ENCODE data around the gene RANBP3. TPM values are rescaled to one million over a fixed set of nuclear protein-coding genes. Genes with fewer than 3 reads are reported as not detected.

The RANBP3 gene
- total RNA-seq, 1 donor from 2014 or later = 77.8 TPM

DNA sequence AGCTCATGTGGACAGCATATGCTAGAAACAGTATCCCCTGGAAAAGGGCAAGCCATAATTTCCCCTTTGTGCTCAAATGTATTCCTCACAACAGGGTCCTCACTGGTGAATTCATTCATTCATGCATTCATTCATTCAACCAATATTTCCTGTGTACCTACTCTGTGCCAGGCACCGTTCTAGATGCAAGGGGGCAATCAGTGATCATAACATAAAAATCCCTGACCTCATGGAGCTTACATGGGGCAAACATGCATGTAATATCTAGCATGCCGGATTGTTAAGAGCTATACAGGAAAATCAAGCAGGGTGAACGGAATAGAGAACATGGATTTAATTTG lies 2.6 kb downstream of the RANBP3 start:
- H3K9me3 Mint-ChIP-seq = no peaks in the 10 kb centered on the region
- Histone ChIP-seq H3F3A (ENCODE audit: low read depth) (peaks cover 7% of the 10 kb centered on the region), H3K4me1 (peaks cover 5% of the 10 kb centered on the region), H3K27ac (no peak overlapping the region), H2AFZ (replicated peaks) (no peak overlapping the region), H4K20me1 (ENCODE audit: low read depth) (peaks cover 69% of the 10 kb centered on the region), H3K27me3 (no peaks in the 10 kb centered on the region), H3K9me3 (ENCODE audit: low read depth) (no peaks in the 10 kb centered on the region), H3K4me2 (no peak overlapping the region), H3K36me3 (no peaks in the 10 kb centered on the region), H3K4me3 (no peak overlapping the region), H3K9ac (no peak overlapping the region), H3K79me2 (ENCODE audit: low read depth) (peaks cover 86% of the 10 kb centered on the region)
- H3K4me1 Mint-ChIP-seq = peaks cover 39% of the 10 kb centered on the region
- TF ChIP-seq CTCF (IDR thresholded peaks at IDR 0.05) (no peak), EZH2 (IDR thresholded peaks at IDR 0.05) (no peak), EZH2phosphoT487 (IDR thresholded peaks at IDR 0.05) (no peak)
- H3K36me3 Mint-ChIP-seq = peaks cover 13% of the 10 kb centered on the region
- DNase-seq (ENCODE audit: low spot score) = no peak
- H3K27me3 Mint-ChIP-seq (ENCODE audit: insufficient read depth, low read depth) = peaks cover 5% of the 10 kb centered on the region
- H3K27ac Mint-ChIP-seq = no peak overlapping the region
- peak overlapping the region; percentile 92 for H3K4me3 Mint-ChIP-seq

DNA sequence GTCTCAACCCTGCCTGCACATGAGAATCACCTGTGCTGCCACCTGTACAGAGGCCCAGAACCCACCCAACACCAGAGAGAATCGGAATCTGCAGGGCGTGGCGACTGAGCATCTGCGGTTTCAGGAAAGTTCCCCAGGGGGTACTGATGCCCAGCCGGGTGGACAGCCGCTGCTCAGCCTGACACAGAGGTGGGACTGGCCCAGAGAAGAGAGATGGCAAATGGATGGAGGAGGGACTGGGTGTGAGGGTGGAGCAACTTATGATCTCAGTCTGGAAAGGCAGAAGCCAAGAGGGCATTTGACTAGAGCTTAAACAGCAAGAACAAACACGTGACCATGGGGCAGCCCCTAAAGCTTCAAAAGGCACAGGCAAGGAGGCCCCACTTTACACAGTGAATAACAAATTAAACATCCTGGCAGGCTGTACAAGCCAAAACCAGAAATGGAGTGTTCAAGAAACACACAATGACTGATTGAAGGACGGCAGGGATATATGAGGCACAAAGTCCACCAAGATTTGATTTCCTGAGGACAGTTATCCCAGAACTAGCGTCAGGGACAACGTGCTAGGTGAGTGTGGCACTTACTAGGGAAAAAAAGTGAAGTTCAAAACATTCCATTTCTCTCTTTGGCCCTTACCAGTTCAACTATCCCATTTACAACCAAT lies 3.1 kb downstream of the RANBP3 start:
- Histone ChIP-seq H4K20me1 (ENCODE audit: low read depth) (peaks cover 74% of the 10 kb centered on the region), H3K4me2 (no peak overlapping the region)
- H3K4me3 Mint-ChIP-seq = peak overlapping the region; percentile 57

GRCh38 chr19:5973867-5974635 lies 3.9 kb downstream of the RANBP3 start:
- no peaks in the 10 kb centered on the region for H3K9me3 Mint-ChIP-seq
- H3K4me1 Mint-ChIP-seq = peaks cover 36% of the 10 kb centered on the region
- Histone ChIP-seq H3K36me3 (no peaks in the 10 kb centered on the region), H3K9me3 (ENCODE audit: low read depth) (no peaks in the 10 kb centered on the region), H3K9ac (peak overlapping the region; percentile 49), H3K4me3 (no peak overlapping the region), H3K4me2 (no peak overlapping the region), H4K20me1 (ENCODE audit: low read depth) (peaks cover 82% of the 10 kb centered on the region), H3K79me2 (ENCODE audit: low read depth) (peaks cover 96% of the 10 kb centered on the region), H3K4me1 (peaks cover 5% of the 10 kb centered on the region), H2AFZ (replicated peaks) (no peak overlapping the region), H3K27me3 (no peaks in the 10 kb centered on the region), H3F3A (ENCODE audit: low read depth) (peaks cover 17% of the 10 kb centered on the region), H3K27ac (no peak overlapping the region)
- TF ChIP-seq CTCF (IDR thresholded peaks at IDR 0.05) (no peak), EZH2phosphoT487 (IDR thresholded peaks at IDR 0.05) (no peak), EZH2 (IDR thresholded peaks at IDR 0.05) (no peak)
- no peak for DNase-seq (ENCODE audit: low spot score)
- peak overlapping the region; percentile 57 for H3K4me3 Mint-ChIP-seq
- H3K27me3 Mint-ChIP-seq (ENCODE audit: insufficient read depth, low read depth) = peaks cover 3% of the 10 kb centered on the region
- peaks cover 13% of the 10 kb centered on the region for H3K36me3 Mint-ChIP-seq
- H3K27ac Mint-ChIP-seq = peak overlapping the region; percentile 50

More for the DNA sequence above, 3.1 kb downstream of the RANBP3 start:
- TF ChIP-seq EZH2 (IDR thresholded peaks at IDR 0.05) (no peak), CTCF (IDR thresholded peaks at IDR 0.05) (no peak), EZH2phosphoT487 (IDR thresholded peaks at IDR 0.05) (no peak)
- peaks cover 4% of the 10 kb centered on the region for H3K27me3 Mint-ChIP-seq (ENCODE audit: insufficient read depth, low read depth)
- peaks cover 13% of the 10 kb centered on the region for H3K36me3 Mint-ChIP-seq
- peak overlapping the region; percentile 49 for H3K9ac ChIP-seq
- no peaks in the 10 kb centered on the region for H3K9me3 ChIP-seq (ENCODE audit: low read depth)
- no peak overlapping the region for H3K4me3 ChIP-seq
- peaks cover 38% of the 10 kb centered on the region for H3K4me1 Mint-ChIP-seq
- no peak overlapping the region for H3K27ac Mint-ChIP-seq
- DNase-seq (ENCODE audit: low spot score) = no peak
- no peaks in the 10 kb centered on the region for H3K9me3 Mint-ChIP-seq
- peaks cover 12% of the 10 kb centered on the region for H3F3A ChIP-seq (ENCODE audit: low read depth)
- H3K27me3 ChIP-seq = no peaks in the 10 kb centered on the region
- peaks cover 91% of the 10 kb centered on the region for H3K79me2 ChIP-seq (ENCODE audit: low read depth)
- peaks cover 5% of the 10 kb centered on the region for H3K4me1 ChIP-seq
- H3K27ac ChIP-seq = no peak overlapping the region
- no peaks in the 10 kb centered on the region for H3K36me3 ChIP-seq
- H2AFZ ChIP-seq (replicated peaks) = no peak overlapping the region

All from neural progenitor cell (in vitro differentiated cells).